Smooth muscle cell (in vitro differentiated cells): ENCODE measurements around the gene SLN. TPM values are rescaled to one million over a fixed set of nuclear protein-coding genes. Genes with fewer than 3 reads are reported as not detected.
A peak's percentile ranks its signal among the peaks of the same experiment; 100 is the strongest.

Experiments
- DNase-seq: peaks from one replicate; lab custom pipeline; 2025; ENCODE audit not compliant: unreplicated experiment; lab: John Stamatoyannopoulos, UW
- H2AFZ ChIP-seq: fragments of 200-600 bp; sonication (generic); 2 replicates; pipeline ENCODE4 v1.6.0; 2016; ENCODE audit warnings: antibody characterized with exemption, low read depth, mild to moderate bottlenecking
- H3F3A ChIP-seq: fragments of 200-600 bp; sonication (generic); 2 replicates; pipeline ENCODE4 v1.6.0; 2017; ENCODE audit warnings: antibody characterized with exemption, low read depth
- H3K27ac ChIP-seq: fragments of 200-600 bp; sonication (generic); 2 replicates; pipeline ENCODE4 v1.5.1; 2016; ENCODE audit warnings: low read depth, mild to moderate bottlenecking
- H3K27me3 ChIP-seq: fragments of 200-600 bp; sonication (generic); 2 replicates; pipeline ENCODE4 v1.6.1; 2016; ENCODE audit warnings: low read depth, mild to moderate bottlenecking
- H3K36me3 ChIP-seq: fragments of 200-600 bp; sonication (generic); 2 replicates; pipeline ENCODE4 v1.5.1; 2016; ENCODE audit warnings: low read depth
- H3K4me1 ChIP-seq: fragments of 200-600 bp; sonication (generic); 2 replicates; pipeline ENCODE4 v1.5.1; 2016; ENCODE audit warnings: low read depth
- H3K4me2 ChIP-seq: fragments of 200-600 bp; sonication (generic); 2 replicates; pipeline ENCODE4 v1.6.0; 2016; ENCODE audit warnings: mild to moderate bottlenecking
- H3K4me3 ChIP-seq: fragments of 200-600 bp; sonication (generic); 2 replicates; pipeline ENCODE4 v1.5.1; 2016; ENCODE audit warnings: mild to moderate bottlenecking
- H3K79me2 ChIP-seq: fragments of 200-600 bp; sonication (generic); 2 replicates; pipeline ENCODE4 v1.6.0; 2016; ENCODE audit warnings: low read depth, mild to moderate bottlenecking
- H3K9ac ChIP-seq: fragments of 200-600 bp; sonication (generic); 2 replicates; pipeline ENCODE4 v1.6.0; 2016; ENCODE audit warnings: low read depth
- H3K9me3 ChIP-seq: fragments of 200-600 bp; sonication (generic); replicated peaks from 2 replicates; pipeline ENCODE4 v1.5.1; 2016; ENCODE audit warnings: low read depth
- H4K20me1 ChIP-seq: fragments of 200-600 bp; sonication (generic); 2 replicates; pipeline ENCODE4 v1.6.0; 2016; ENCODE audit warnings: low read depth
- WGBS: methylation state at CpG from one replicate; pipeline ENCODE4 v1.1.7; 2016; ENCODE audit warnings: low lambda C conversion rate; 5-methylcytosine and 5-hydroxymethylcytosine counted together
- polyA plus RNA-seq: library from polyadenylated mRNA; unstranded; fragments of >200 nt; fragmentation: Nextera tagmentation; extraction: Ambion mirVana; gene quantifications from 2 replicates; pipeline ENCODE4 v1.2.1, GENCODE V29; 2016
- total RNA-seq: library from RNA; depleted of rRNA; stranded (reverse); fragments of >200 nt; gene quantifications from 2 replicates; pipeline ENCODE4 v1.2.3, GENCODE V29; 2014
- TF ChIP-seq, protein P1 (sequence below): fragments of 200-600 bp; sonication (generic); IDR thresholded peaks from 2 replicates; pipeline ENCODE4 v1.5.1; 2017; ENCODE audit warnings: borderline replicate concordance, mild to moderate bottlenecking, antibody characterized with exemption; ENCODE audit not compliant: insufficient read depth, poor library complexity, severe bottlenecking

SLN gene
- total and polyA plus RNA-seq, 2 experiments from 2014 or later, result 0.82 TPM; not detected in 1

DNA sequence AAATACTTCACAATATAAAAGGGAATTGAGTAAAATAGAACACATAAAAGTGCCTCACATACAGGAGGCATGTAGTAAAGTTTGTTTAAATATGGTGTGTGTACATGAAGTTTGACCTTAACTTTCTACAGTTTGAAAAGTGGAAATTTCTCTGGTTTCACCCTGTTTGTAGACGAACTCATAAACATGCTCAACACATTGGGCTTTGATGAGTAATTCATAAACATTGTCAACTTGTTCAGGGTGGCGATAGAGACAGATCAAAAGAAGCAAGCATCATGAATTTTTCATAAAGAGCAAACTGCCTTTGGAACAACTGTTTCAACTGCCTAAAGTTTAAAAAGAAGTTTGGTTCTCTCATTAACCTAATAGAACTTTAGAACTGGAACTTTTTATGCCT is 9.1 kb downstream of the SLN start:
- Histone ChIP-seq H3F3A (no peaks in the 10 kb centered on the region), H3K27me3 (no peaks in the 10 kb centered on the region), H3K9ac (no peak overlapping the region), H3K9me3 (no peaks in the 10 kb centered on the region), H3K36me3 (no peaks in the 10 kb centered on the region), H3K4me2 (peak overlapping the region; percentile 43), H3K79me2 (no peaks in the 10 kb centered on the region), H3K27ac (peak overlapping the region; percentile 54), H2AFZ (peak overlapping the region; percentile 45), H3K4me3 (no peak overlapping the region), H4K20me1 (no peaks in the 10 kb centered on the region), H3K4me1 (no peaks in the 10 kb centered on the region)
- 10% methylated on average over 2 of the region's 2 CpGs for WGBS
- DNase-seq, result no peak
- TF ChIP-seq, protein P1, sequence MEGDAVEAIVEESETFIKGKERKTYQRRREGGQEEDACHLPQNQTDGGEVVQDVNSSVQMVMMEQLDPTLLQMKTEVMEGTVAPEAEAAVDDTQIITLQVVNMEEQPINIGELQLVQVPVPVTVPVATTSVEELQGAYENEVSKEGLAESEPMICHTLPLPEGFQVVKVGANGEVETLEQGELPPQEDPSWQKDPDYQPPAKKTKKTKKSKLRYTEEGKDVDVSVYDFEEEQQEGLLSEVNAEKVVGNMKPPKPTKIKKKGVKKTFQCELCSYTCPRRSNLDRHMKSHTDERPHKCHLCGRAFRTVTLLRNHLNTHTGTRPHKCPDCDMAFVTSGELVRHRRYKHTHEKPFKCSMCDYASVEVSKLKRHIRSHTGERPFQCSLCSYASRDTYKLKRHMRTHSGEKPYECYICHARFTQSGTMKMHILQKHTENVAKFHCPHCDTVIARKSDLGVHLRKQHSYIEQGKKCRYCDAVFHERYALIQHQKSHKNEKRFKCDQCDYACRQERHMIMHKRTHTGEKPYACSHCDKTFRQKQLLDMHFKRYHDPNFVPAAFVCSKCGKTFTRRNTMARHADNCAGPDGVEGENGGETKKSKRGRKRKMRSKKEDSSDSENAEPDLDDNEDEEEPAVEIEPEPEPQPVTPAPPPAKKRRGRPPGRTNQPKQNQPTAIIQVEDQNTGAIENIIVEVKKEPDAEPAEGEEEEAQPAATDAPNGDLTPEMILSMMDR, result no peak

DNA sequence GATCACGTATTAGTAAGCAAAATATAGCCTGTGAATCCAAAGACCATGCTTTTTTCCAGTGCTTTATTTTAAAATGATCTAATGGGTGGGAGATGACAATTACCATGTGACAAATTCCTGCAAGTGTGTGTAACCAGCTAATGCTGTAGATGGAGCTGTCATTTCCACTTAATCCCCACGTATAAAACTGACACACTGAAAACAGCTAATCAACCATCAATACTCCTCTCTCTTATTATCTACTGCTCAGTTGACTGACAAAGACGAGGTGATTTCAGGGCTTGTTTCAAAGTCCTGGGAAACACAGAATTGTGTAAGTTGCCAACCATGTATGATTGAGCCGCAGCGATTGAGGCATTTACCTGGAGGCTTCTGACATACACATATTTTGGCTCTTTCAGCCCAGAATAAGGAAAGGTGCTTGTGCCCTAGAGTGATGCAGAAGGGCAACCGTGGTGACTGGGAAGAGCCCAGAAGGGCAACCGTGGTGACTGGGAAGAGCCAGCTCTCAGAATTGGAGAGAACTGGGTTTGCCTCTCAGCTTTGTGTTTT is 9.7 kb downstream of the SLN start:
- H3K4me2 ChIP-seq, result peak overlapping the region; percentile 43
- peak overlapping the region; percentile 54 for H3K27ac ChIP-seq
- no peaks in the 10 kb centered on the region for H3K9me3 ChIP-seq
- H3F3A ChIP-seq, result peaks cover under 1% of the 10 kb centered on the region
- no peak overlapping the region for H2AFZ ChIP-seq
- no peaks in the 10 kb centered on the region for H3K27me3 ChIP-seq
- no peaks in the 10 kb centered on the region for H3K36me3 ChIP-seq
- no peak overlapping the region for H3K9ac ChIP-seq
- WGBS, result 77% methylated on average over 7 of the region's 7 CpGs
- DNase-seq, result no peak
- no peak overlapping the region for H3K4me3 ChIP-seq
- TF ChIP-seq, protein P1, result no peak
- H3K79me2 ChIP-seq, result no peaks in the 10 kb centered on the region
- H4K20me1 ChIP-seq, result no peaks in the 10 kb centered on the region
- no peaks in the 10 kb centered on the region for H3K4me1 ChIP-seq

DNA sequence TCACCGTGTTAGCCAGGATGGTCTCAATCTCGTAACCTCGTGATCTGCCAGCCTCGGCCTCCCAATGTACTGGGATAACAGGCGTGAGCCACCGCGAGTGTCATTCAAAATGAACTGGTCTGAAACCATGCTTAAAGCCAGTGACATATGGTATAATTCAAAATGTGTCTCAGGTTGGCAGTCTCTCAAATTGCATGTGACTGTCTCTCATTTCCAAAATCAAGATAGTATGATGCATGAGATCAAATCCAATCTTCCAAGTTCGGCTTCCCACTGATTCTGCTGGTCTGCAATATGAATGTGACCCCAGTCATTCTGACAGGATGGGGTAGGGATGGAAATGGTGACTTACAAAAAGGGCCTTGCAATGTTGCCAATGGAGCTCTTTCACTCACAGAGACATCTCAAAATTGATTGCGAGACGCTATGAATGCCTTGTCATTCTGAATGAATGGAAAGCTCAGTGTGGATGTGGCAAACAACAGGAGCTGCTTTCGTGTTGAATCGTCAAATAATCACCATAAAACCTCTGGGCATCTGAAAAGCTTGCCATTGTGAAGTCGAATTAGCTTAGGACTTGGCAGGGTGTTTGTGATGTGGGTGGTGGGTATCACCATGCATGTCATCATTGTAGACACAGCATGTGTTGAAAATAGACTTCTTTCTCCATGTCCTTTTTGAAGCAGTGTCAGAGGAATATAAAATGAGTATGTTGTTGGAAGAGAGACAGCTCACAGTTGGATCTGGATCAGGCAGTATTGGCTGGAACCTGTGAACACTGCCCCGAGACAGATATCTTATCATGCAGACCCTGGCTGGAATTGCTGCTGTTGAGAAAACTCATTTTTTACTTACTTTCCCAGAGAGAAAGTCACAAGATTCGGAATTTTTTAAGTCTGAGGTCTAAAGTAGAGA is 12.2 kb downstream of the SLN start:
- H2AFZ ChIP-seq, result no peak overlapping the region
- no peak overlapping the region for H3K4me2 ChIP-seq
- H3K27me3 ChIP-seq, result no peaks in the 10 kb centered on the region
- H3K79me2 ChIP-seq, result no peaks in the 10 kb centered on the region
- H3K4me3 ChIP-seq, result no peak overlapping the region
- no peaks in the 10 kb centered on the region for H3K9me3 ChIP-seq
- peaks cover 8% of the 10 kb centered on the region for H3K4me1 ChIP-seq
- H3K36me3 ChIP-seq, result no peaks in the 10 kb centered on the region
- H4K20me1 ChIP-seq, result no peaks in the 10 kb centered on the region
- no peak overlapping the region for H3K27ac ChIP-seq
- no peak overlapping the region for H3K9ac ChIP-seq
- 73% methylated on average over 15 of the region's 15 CpGs for WGBS
- TF ChIP-seq, protein P1, result no peak
- no peak for DNase-seq
- H3F3A ChIP-seq, result peaks cover 5% of the 10 kb centered on the region

DNA sequence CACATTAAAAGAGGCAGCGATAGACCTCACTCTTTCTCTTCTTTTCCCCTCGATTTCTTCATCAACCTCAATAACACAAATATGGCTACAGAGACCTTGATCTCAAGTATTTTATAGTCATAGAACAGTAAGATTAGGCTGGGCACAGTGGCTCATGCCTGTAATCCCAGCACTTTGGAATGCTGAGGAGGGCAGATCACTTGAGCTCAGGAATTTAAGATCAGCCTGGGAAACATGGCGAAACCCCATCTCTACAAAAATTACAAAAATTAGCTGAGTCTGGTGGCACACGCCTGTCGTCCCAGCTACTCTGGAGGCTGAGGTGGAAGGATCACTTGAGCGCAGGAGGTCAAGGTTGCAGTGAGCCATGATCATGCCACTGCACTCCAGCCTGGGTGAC is 14.6 kb downstream of the SLN start:
- Histone ChIP-seq H3K4me2 (no peak overlapping the region), H3K4me3 (no peak overlapping the region), H3K79me2 (no peaks in the 10 kb centered on the region), H3K27ac (no peak overlapping the region), H3K36me3 (no peaks in the 10 kb centered on the region), H3K4me1 (peaks cover 8% of the 10 kb centered on the region), H4K20me1 (no peaks in the 10 kb centered on the region), H3K9ac (no peak overlapping the region), H3F3A (peaks cover 5% of the 10 kb centered on the region), H3K27me3 (no peaks in the 10 kb centered on the region), H3K9me3 (no peaks in the 10 kb centered on the region), H2AFZ (no peak overlapping the region)
- TF ChIP-seq, protein P1, result no peak
- 77% methylated on average over 6 of the region's 6 CpGs for WGBS
- no peak for DNase-seq
